IMR-90 (cell line): ENCODE results near the gene STPG4. TPM values are rescaled to one million over a fixed set of nuclear protein-coding genes. Genes with fewer than 3 reads are reported as not detected.

Experiments
- ATAC-seq: fragments of 200-7000 bp; cut with Tn5 transposase; 2 replicates; pipeline ENCODE4 v1.9.1; 2020; ENCODE audit warnings: low read depth, mild to moderate bottlenecking, moderate library complexity
- BruUV-seq: library from RNA; stranded (reverse); fragments of 400-500 nt; replicated peaks from 2 replicates; lab custom pipeline; 2021; lab: Mats Ljungman, UMichigan
- CTCF ChIA-PET: fragments of 300-600 bp; formaldehyde crosslinking; extraction: SDS; loops from one replicate; lab custom pipeline; 2021; ENCODE audit warnings: antibody characterized with exemption; lab: Yijun Ruan, JAX
- POLR2A ChIA-PET: fragments of 300-600 bp; sonication (Branson Sonifier 250); formaldehyde crosslinking; loops from one replicate; lab custom pipeline; 2022; ENCODE audit warnings: antibody characterized with exemption; ENCODE audit not compliant: unreplicated experiment; lab: Charles Lee
- DNase-seq: peaks from one replicate; pipeline ENCODE4 v3.0.0; 2013
- H2AFZ ChIP-seq: replicated peaks from 2 replicates; pipeline ENCODE3; 2013; ENCODE audit warnings: low read length, mild to moderate bottlenecking; ENCODE audit not compliant: poor library complexity
- H2AK5ac ChIP-seq: 2 replicates; pipeline ENCODE4 v1.6.1; 2013; ENCODE audit warnings: low read depth, low read length, inconsistent platforms
- H2AK9ac ChIP-seq: replicated peaks from 2 replicates; pipeline ENCODE3; 2013; ENCODE audit warnings: mild to moderate bottlenecking, low read depth, low read length, moderate library complexity; ENCODE audit not compliant: poor library complexity
- H2BK120ac ChIP-seq: 2 replicates; pipeline ENCODE4 v1.6.1; 2013; ENCODE audit warnings: low read depth, low read length, inconsistent platforms
- H2BK15ac ChIP-seq: 3 replicates; pipeline ENCODE4 v1.6.1; 2013; ENCODE audit warnings: low read depth, low read length, inconsistent platforms
- H2BK20ac ChIP-seq: 2 replicates; pipeline ENCODE4 v1.6.1; 2013; ENCODE audit warnings: low read depth, mild to moderate bottlenecking, inconsistent platforms, low read length, moderate library complexity
- H2BK5ac ChIP-seq: 2 replicates; pipeline ENCODE4 v1.6.1; 2013; ENCODE audit warnings: mild to moderate bottlenecking, low read depth, low read length, inconsistent platforms; ENCODE audit not compliant: poor library complexity, severe bottlenecking
- H3K14ac ChIP-seq: replicated peaks from 2 replicates; pipeline ENCODE4 v1.6.1; 2013; ENCODE audit warnings: low read depth, low read length, inconsistent platforms
- H3K18ac ChIP-seq: 2 replicates; pipeline ENCODE4 v1.6.1; 2013; ENCODE audit warnings: low read depth, low read length, control low read depth
- H3K23ac ChIP-seq: 2 replicates; pipeline ENCODE4 v1.6.1; 2013; ENCODE audit warnings: low read depth, low read length, inconsistent platforms
- H3K27ac ChIP-seq: 2 replicates; pipeline ENCODE4 v1.5.1; 2013; ENCODE audit warnings: mild to moderate bottlenecking, control low read depth, low read length; ENCODE audit not compliant: insufficient read depth
- H3K27me3 ChIP-seq: 2 replicates; pipeline ENCODE4 v1.6.1; 2013; ENCODE audit warnings: low read length; ENCODE audit not compliant: control insufficient read depth, insufficient read depth
- H3K36me3 ChIP-seq: 2 replicates; pipeline ENCODE4 v1.6.1; 2013; ENCODE audit warnings: low read length, mixed read lengths; ENCODE audit not compliant: control insufficient read depth, insufficient read depth
- H3K4ac ChIP-seq: 2 replicates; pipeline ENCODE4 v1.6.1; 2013; ENCODE audit warnings: low read depth, low read length, inconsistent platforms
- H3K4me1 ChIP-seq: 2 replicates; pipeline ENCODE4 v1.6.1; 2013; ENCODE audit warnings: low read length, mixed read lengths; ENCODE audit not compliant: control insufficient read depth, insufficient read depth
- H3K4me2 ChIP-seq: 2 replicates; pipeline ENCODE4 v1.6.1; 2013; ENCODE audit warnings: low read depth, mild to moderate bottlenecking, control low read depth, low read length, moderate library complexity
- H3K4me3 ChIP-seq: 2 replicates; pipeline ENCODE4 v1.5.1; 2013; ENCODE audit warnings: low read depth, mild to moderate bottlenecking, control low read depth, low read length, moderate library complexity; ENCODE audit not compliant: insufficient read depth
- H3K56ac ChIP-seq: 2 replicates; pipeline ENCODE4 v1.6.1; 2013; ENCODE audit warnings: low read length, inconsistent platforms; ENCODE audit not compliant: insufficient read depth; ENCODE audit errors: extremely low read depth
- H3K79me1 ChIP-seq, 2 experiments: 2 replicates each; pipeline ENCODE4 v1.6.1; 2013; ENCODE audit warnings: low read length in 2 of 2, inconsistent platforms in 1 of 2, low read depth in 1 of 2
- H3K9ac ChIP-seq: 2 replicates; pipeline ENCODE4 v1.6.1; 2013; ENCODE audit warnings: low read depth, low read length, control low read depth
- H3K9me1 ChIP-seq: 2 replicates; pipeline ENCODE4 v1.6.1; 2013; ENCODE audit warnings: low read length, inconsistent platforms; ENCODE audit not compliant: insufficient read depth
- H3K9me3 ChIP-seq: 2 replicates; pipeline ENCODE4 v1.6.1; 2013; ENCODE audit warnings: low read length; ENCODE audit not compliant: control insufficient read depth, insufficient read depth
- H4K20me1 ChIP-seq: 2 replicates; pipeline ENCODE4 v1.6.1; 2013; ENCODE audit warnings: low read length, inconsistent platforms; ENCODE audit not compliant: insufficient read depth
- H4K5ac ChIP-seq: 2 replicates; pipeline ENCODE4 v1.6.1; 2013; ENCODE audit warnings: mild to moderate bottlenecking, low read depth, low read length, control low read depth
- H4K8ac ChIP-seq, 2 experiments: 2 replicates each; pipeline ENCODE4 v1.6.1; 2013; ENCODE audit warnings: low read depth in 2 of 2, low read length in 2 of 2, control low read depth in 1 of 2, inconsistent platforms in 1 of 2
- H4K91ac ChIP-seq: 2 replicates; pipeline ENCODE4 v1.6.1; 2013; ENCODE audit warnings: low read depth, low read length, inconsistent platforms; ENCODE audit not compliant: insufficient read depth
- BHLHE40 ChIP-seq: fragments of 150-350 bp; IDR thresholded peaks from 2 replicates; pipeline ENCODE4 v1.6.1; 2016; ENCODE audit warnings: mild to moderate bottlenecking, low read depth, low read length
- CEBPB ChIP-seq: IDR thresholded peaks from 2 replicates; pipeline ENCODE4 v1.6.1; 2012; ENCODE audit warnings: low read depth, low read length, improper control_type of control experiment
- FOS ChIP-seq: fragments of 150-350 bp; IDR thresholded peaks from 2 replicates; pipeline ENCODE4 v1.6.1; 2016; ENCODE audit warnings: low read depth, low read length
- MAFK ChIP-seq: IDR thresholded peaks from 2 replicates; pipeline ENCODE4 v1.6.1; 2012; ENCODE audit warnings: low read depth, low read length, improper control_type of control experiment
- MAZ ChIP-seq: IDR thresholded peaks from 2 replicates; pipeline ENCODE4 v1.6.1; 2012; ENCODE audit warnings: low read depth, mild to moderate bottlenecking, low read length, improper control_type of control experiment, moderate library complexity, borderline replicate concordance
- MXI1 ChIP-seq: IDR thresholded peaks from 2 replicates; pipeline ENCODE4 v1.6.1; 2012; ENCODE audit warnings: low read depth, mild to moderate bottlenecking, low read length, moderate library complexity, borderline replicate concordance
- NFE2L2 ChIP-seq: fragments of 150-350 bp; IDR thresholded peaks from 2 replicates; pipeline ENCODE4 v1.6.1; 2016; ENCODE audit warnings: low read depth, mild to moderate bottlenecking, low read length
- POLR2A ChIP-seq: IDR thresholded peaks from 2 replicates; pipeline ENCODE4 v1.6.1; 2012; ENCODE audit warnings: mild to moderate bottlenecking, low read depth, low read length
- RAD21 ChIP-seq: IDR thresholded peaks from 2 replicates; pipeline ENCODE4 v1.6.1; 2012; ENCODE audit warnings: low read length, improper control_type of control experiment
- RFX5 ChIP-seq: IDR thresholded peaks from 2 replicates; pipeline ENCODE4 v1.8.0; 2012; ENCODE audit warnings: low read depth, mild to moderate bottlenecking, low read length, moderate library complexity
- SMC3 ChIP-seq: fragments of 150-350 bp; IDR thresholded peaks from 2 replicates; pipeline ENCODE4 v1.6.1; 2016; ENCODE audit warnings: low read depth, mild to moderate bottlenecking, antibody characterized with exemption, low read length, moderate library complexity
- USF2 ChIP-seq: fragments of 150-350 bp; IDR thresholded peaks from 2 replicates; pipeline ENCODE4 v1.6.1; 2017; ENCODE audit warnings: mild to moderate bottlenecking, antibody characterized with exemption, low read length, low read depth
- WGBS, 2 experiments: methylation state at CpG; one replicate each; pipeline versions ENCODE4 v1.1.5 to v1.1.7; 2013; ENCODE audit warnings: missing lambda C conversion rate in 2 of 2; ENCODE audit not compliant: insufficient read length in 1 of 2; ENCODE audit errors: extremely low coverage in 2 of 2; 5-methylcytosine and 5-hydroxymethylcytosine counted together
- dilution Hi-C: fragments of 300-500 bp; cut with HindIII; formaldehyde crosslinking; loops from one replicate; pipeline ENCODE4 v1.14.3; 2018; ENCODE audit warnings: low sequenced_read_pairs; ENCODE audit not compliant: unreplicated experiment
- in situ Hi-C: fragments of 300-500 bp; cut with MboI; formaldehyde crosslinking; loops from 3 replicates; pipeline ENCODE4 v1.14.3; 2019; ENCODE audit warnings: low sequenced_read_pairs, inconsistent platforms, mixed read lengths
- intact Hi-C: fragments of 100-400 bp; cut with micrococcal nuclease; formaldehyde crosslinking; loops from 2 replicates; pipeline ENCODE4 v1.10.0; 2022
- polyA plus RNA-seq, 3 experiments: library from polyadenylated mRNA; depleted of rRNA; stranded (reverse); fragments of >200 nt; gene quantifications; 2 replicates each; pipeline ENCODE4 v1.2.3, GENCODE V29; 2012; ENCODE audit warnings: low replicate concordance in 1 of 3
- total RNA-seq: library from RNA; depleted of rRNA; stranded (reverse); fragments of >200 nt; gene quantifications from 2 replicates; pipeline ENCODE4 v1.2.3, GENCODE V29; 2012

STPG4 gene
- total and polyA plus RNA-seq, 2 of the 4 experiments (the other 2 are of a cell fraction): 0.12 to 0.18 TPM

DNA sequence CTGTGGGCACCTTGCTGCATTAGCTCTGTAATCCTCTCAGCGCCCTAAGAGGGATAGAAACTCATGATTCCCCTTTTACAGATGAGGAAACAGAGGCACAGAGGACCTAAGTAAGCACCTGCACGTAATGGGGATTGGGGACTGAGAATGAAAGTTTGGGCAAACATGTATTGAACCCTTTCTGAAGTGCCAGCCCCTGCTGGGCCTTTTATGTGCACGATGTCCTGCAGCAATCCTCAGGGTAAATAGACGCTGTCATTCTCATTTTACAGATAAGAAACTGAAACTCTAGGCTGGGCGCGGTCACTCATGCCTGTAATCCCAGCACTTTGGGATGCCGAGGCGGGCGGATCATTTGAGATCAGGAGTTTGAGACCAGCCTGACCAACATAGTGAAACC, 117.4 kb downstream of the STPG4 start:
- Histone ChIP-seq H4K8ac (peak overlapping the region in 1 of 2 experiments; percentile 43; a peak in 1 of 4 replicates), H3K9me1 (peaks cover 61% of the 10 kb centered on the region), H3K23ac (no peak overlapping the region), H2BK5ac (no peak overlapping the region), H3K79me1 (peaks cover 28 to 89% of the 10 kb centered on the region in 2 experiments; a peak in 3 of 4 replicates), H4K91ac (peak overlapping the region; percentile 96; the same call in 1 of the 2 replicates), H3K36me3 (peaks cover 7% of the 10 kb centered on the region; the same call in 1 of the 2 replicates), H3K9me3 (no peaks in the 10 kb centered on the region), H2AK5ac (peak overlapping the region; percentile 20; the same call in 1 of the 2 replicates), H3K4ac (peak overlapping the region; percentile 98; the same call in 1 of the 2 replicates), H3K18ac (no peak overlapping the region), H3K27ac (no peak overlapping the region), H3K14ac (no peak overlapping the region), H2BK15ac (peak overlapping the region; percentile 31; the same call in 1 of the 3 replicates), H3K4me2 (no peak overlapping the region), H2AK9ac (no peak overlapping the region), H3K9ac (no peak overlapping the region), H2BK20ac (peak overlapping the region; percentile 6; the same call in 1 of the 2 replicates), H2BK120ac (peak overlapping the region; percentile 98), H3K56ac (no peak overlapping the region), H2AFZ (no peak overlapping the region), H4K20me1 (no peaks in the 10 kb centered on the region), H3K27me3 (no peaks in the 10 kb centered on the region), H3K4me1 (peaks cover 49% of the 10 kb centered on the region), H3K4me3 (no peak overlapping the region), H4K5ac (no peak overlapping the region)
- 90% methylated on average over 4 of the region's 9 CpGs; no CpG with 5 or more reads in 1 of the 2 experiments for WGBS, 2 experiments
- TF ChIP-seq POLR2A (no peak), SMC3 (no peak), USF2 (no peak), MAZ (no peak), FOS (no peak), RAD21 (no peak), MAFK (no peak), CEBPB (no peak), BHLHE40 (no peak), MXI1 (no peak), RFX5 (no peak), NFE2L2 (no peak)
- CTCF ChIA-PET: interaction anchor here (1.2 kb wide), 1 partner anchor 234 kb away, joined by 3 read pairs; no protein-coding TSS in a partner anchor
- BruUV-seq: no TSS peak
- DNase-seq (no peak), ATAC-seq (no peak)
- POLR2A ChIA-PET: interaction anchor here (0.5 kb wide), 1 partner anchor 126 kb away, joined by 7 read pairs; no protein-coding TSS in a partner anchor
- in situ Hi-C loops: no loop called here
- intact Hi-C loops: no loop called here
- dilution Hi-C loops: no loop called here
